GM13977 (cell line): ENCODE data around the gene RABL3.

Source experiments
- DNase-seq: peaks from one replicate; pipeline ENCODE4 v3.0.0; 2012; ENCODE audit warnings: low spot score
- in situ Hi-C: fragments of 300-500 bp; cut with MboI; formaldehyde crosslinking; loops from one replicate; pipeline ENCODE4 v1.12.0; 2022; ENCODE audit warnings: low sequenced_read_pairs, low pct_unique_long_range_greater_than_20kb, mixed read lengths, inconsistent platforms; ENCODE audit not compliant: unreplicated experiment
- TF ChIP-seq, protein P1 (sequence below): IDR thresholded peaks from 2 replicates; pipeline ENCODE4 v1.5.1; 2012; ENCODE audit warnings: mild to moderate bottlenecking, control low read depth; ENCODE audit not compliant: insufficient read depth; ENCODE audit errors: extremely low read depth, missing control alignments

RABL3 gene

DNA sequence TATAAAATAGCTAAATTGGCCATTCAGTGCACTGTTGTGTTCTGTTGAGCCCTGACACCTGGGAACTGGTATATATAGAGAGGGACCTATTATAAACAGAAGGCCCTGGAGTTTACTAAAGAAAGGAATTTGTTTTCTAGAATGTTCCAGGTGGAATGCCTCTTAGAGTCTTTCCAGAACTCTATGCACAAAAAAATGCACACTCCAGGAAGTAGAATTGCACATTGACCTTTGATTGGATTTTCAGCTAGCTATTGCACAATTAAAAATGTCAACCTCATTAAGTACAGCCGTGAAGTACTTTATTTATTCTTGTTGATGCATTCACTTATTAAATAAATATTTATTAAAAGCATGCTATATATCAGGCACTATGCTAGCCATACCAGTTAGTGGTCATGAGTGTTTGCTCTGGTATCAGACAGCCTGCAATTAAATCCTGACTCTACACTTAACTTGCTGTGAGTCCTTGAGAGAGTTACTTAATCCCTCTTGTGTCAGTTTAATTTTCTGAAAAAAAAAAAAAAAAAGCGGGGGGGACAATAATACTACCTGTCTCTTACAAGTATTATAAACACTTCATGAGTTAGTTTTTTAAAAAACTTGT, 105.4 kb downstream of the RABL3 start:
- TF ChIP-seq, protein P1, sequence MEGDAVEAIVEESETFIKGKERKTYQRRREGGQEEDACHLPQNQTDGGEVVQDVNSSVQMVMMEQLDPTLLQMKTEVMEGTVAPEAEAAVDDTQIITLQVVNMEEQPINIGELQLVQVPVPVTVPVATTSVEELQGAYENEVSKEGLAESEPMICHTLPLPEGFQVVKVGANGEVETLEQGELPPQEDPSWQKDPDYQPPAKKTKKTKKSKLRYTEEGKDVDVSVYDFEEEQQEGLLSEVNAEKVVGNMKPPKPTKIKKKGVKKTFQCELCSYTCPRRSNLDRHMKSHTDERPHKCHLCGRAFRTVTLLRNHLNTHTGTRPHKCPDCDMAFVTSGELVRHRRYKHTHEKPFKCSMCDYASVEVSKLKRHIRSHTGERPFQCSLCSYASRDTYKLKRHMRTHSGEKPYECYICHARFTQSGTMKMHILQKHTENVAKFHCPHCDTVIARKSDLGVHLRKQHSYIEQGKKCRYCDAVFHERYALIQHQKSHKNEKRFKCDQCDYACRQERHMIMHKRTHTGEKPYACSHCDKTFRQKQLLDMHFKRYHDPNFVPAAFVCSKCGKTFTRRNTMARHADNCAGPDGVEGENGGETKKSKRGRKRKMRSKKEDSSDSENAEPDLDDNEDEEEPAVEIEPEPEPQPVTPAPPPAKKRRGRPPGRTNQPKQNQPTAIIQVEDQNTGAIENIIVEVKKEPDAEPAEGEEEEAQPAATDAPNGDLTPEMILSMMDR = no peak
- in situ Hi-C loops = no loop called here
- DNase-seq = no peak
